Uterus (tissue), 2 donors: Measurements from ENCODE around the gene RNU6-1.

Experiments used
- CTCF ChIP-seq, 4 experiments: fragments of 200-600 bp in 2 of 4; fragments of 450-650 bp in 2 of 4; sonication (generic) in 2 of 4; IDR thresholded peaks; one replicate each; pipeline ENCODE4 v1.5.1; 2016 to 2019; ENCODE audit warnings: antibody characterized with exemption in 4 of 4, mild to moderate bottlenecking in 2 of 4, moderate library complexity in 1 of 4
- POLR2A ChIP-seq, 2 donors: fragments of 450-650 bp; IDR thresholded peaks; one replicate each; pipeline ENCODE4 v1.6.1; 2016; ENCODE audit warnings: antibody characterized with exemption in 2 of 2, mild to moderate bottlenecking in 1 of 2, moderate library complexity in 1 of 2

GRCh38 chr15:67835297-67836133 is 4.3 kb downstream of the RNU6-1 start:
- TF ChIP-seq POLR2A (IDR thresholded peaks at IDR 0.05) (no peak), CTCF (IDR thresholded peaks at IDR 0.05) (no peak)
